Right hindlimb (tissue), 1 donor: ENCODE data around the gene DLX6.
A peak's percentile ranks its signal among the peaks of the same experiment; 100 is the strongest.

Experiments
- DNase-seq: peaks from one replicate; pipeline ENCODE4 v3.0.0-alpha.2; 2018

The DLX6 gene

DNA sequence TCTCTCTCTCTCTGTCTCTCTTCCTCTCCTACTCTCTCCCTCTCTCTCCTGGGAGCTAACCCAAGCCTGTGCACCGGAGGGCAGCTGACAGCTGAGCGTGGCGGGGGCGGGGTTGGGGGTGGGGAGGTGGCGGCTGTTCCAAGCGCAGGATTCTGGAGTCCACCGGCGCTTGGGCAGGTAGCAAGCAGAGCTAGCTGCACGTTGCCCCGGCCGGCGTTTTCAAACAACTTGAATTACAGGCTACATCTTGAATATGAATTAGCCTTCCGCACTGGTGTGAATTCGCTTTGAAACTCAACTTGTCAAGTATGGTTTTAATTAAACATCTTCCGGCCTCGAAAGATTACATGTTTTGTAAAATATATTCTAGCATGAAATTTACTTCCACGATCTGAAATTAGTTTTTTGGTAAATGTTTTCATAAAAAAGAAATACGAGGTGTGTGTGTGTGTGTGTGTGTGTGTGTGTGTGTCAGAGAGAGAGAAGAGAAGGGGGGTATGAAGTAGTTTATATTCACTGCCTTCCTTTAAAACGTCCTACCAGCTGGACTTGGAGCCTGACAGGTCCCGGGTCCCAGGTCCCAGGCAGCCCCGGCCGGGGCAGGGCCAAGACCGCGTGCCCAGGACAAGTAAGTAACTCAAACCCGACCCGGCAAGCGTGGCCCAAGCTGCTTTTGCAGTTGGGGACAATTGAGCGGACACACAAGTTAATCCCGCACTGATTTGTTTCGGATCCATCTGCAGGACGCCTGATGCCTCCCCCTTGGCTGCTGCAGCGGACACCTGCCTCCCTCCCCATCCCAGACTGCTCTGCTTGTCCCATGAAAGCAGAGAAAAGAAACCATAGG is 9.0 kb upstream of the DLX6 start:
- DNase-seq: no peak

DNA sequence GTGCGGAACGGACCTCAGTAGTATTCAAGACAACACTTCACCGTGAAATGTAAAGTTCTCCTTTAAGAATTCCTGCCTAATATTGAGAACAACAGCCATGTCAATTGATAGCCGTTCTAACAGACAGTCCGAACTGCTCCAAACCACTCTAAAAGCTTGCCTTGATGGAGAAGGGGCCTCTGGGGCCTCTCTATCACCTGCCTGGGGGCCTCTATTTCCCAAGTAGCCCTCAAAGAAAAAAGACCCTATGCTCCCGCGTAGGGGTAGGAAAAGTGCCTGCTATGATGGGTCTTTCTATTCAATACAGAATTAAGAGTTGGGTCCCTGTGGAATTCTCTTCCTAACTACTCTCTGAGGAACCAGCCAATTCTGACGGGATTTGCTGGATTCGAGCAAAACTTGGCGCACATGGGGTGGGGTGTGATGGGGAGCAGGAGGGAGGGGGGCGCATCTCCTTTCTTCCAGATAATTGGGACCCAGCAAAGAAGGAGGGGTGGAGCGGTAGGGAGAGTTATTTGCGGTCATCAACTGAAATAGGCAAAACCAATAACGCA is 8.3 kb upstream of the DLX6 start:
- DNase-seq: no peak

DNA sequence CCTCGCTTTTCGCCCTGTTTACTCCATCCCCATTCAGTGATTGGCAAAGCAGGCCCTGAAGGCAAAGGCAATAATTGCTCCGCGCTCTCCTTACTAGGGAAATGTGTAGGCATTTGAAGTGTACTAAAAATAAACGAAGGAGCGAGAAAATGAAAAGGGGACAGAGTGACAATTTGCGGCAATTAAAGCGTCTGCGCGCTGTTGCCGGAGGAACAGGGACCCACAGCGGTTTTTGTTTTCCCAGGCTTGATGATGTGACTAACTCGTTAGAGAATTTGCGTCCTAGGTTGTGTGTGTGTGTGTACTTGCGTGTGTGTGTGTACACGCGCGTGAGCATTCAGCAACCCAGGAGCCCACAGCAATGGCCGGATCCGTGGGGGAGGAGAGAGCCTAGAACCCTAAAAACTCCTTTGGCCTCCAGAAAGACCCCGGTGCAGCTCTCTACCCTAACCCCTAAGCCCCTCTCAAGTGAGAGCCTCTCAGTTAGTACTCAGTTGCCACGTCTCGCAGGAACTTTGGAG is 7.8 kb upstream of the DLX6 start:
- no peak for DNase-seq

DNA sequence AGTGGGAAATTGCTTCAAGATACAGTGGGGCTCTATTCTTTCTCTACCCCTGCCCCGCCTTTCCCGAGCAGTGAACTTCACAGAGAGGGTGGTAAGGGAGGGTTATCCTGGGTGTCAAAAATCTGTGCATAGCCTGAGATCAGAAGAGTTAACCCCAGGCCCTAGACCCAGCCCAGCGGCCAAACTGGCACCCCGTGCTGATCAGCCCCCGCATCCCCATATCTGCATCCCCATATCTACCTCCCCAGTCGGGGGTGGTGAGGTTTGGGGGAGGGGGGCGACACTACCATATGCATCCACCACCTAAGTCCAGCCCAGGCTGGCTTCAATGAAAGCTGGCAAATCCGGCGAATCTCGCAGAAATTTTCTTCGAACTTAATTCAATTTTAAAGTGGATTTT is 7.0 kb upstream of the DLX6 start:
- no peak for DNase-seq

DNA sequence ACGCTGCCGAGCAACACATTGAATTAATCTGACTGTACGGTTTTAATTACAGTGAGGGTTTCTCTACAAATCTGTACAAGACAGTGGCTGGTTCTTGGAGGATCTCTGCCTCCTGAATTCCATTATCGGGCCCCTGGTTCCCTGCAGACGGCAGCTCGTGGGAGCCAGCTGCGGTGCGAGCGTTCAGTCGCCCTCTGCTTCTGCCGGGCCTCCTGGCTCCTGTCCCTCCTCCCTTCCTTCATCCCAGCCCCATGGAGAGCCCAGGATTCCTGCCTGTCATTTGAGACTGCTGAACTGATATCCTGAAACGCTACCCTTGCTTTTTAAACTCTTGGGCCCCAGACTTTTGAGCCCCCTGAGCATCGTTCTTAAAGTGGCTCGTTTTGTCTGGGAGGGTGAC is 6.6 kb upstream of the DLX6 start:
- no peak for DNase-seq

DNA sequence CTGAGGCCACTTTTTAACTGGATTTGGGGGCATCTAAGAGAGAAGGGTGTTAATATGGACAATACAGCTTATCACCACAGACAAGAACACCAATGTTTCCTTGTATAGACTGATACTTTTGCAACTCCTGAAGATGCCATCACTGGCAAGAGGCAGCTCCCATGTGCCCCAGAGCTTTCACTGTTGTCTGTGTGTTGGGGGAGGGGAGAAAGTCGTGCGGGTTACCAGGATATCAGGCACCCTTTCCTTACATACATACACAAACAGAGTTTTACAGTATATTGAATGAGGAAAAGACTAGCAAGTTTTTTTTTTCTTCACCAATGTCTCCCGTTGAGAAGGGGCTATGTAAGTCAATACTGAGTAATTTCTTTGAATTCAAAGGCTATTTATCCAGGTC is 4.1 kb upstream of the DLX6 start:
- DNase-seq: no peak

DNA sequence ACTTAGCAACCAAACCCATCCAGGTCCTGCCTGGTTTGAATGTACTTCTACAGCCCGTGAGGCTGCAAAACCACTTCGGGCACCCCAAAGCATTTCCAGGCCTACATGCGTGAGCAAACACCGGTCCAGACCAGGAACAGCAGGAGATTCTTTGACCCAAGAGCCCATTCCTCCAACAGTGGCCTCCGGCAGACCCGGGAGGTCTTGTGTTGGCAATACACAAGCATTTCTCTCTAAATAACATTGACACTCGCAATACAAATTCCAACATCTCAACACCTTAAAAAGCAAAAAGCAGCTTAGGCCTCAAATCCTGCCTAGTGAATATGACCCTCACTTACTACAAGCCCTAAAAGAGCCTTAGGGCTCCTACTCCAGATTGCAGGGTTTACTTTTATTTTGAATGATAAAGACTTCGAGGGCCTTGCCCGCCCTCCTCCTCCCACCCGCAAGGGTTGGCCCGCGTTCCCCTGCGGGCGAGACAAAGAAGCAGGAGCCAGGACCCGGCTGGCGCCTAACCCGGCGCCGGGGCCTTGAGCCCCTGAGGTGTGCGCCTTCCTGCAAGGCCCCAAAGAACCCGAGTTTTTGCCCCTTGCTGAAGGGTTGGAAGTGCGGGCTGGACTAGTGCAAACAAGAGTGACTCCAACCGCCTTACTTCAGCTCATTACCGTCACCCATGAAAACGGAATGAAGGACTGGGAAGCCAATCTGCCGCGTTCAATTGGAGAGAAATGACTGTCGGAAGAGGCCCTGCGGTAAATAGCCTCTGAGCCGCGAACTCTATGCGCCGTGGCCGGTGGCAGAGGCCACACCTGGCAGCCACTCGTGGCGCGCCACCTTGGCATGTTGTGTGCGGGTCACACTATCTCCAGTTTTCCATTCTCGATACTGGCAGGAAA is 3.4 kb upstream of the DLX6 start:
- no peak for DNase-seq

DNA sequence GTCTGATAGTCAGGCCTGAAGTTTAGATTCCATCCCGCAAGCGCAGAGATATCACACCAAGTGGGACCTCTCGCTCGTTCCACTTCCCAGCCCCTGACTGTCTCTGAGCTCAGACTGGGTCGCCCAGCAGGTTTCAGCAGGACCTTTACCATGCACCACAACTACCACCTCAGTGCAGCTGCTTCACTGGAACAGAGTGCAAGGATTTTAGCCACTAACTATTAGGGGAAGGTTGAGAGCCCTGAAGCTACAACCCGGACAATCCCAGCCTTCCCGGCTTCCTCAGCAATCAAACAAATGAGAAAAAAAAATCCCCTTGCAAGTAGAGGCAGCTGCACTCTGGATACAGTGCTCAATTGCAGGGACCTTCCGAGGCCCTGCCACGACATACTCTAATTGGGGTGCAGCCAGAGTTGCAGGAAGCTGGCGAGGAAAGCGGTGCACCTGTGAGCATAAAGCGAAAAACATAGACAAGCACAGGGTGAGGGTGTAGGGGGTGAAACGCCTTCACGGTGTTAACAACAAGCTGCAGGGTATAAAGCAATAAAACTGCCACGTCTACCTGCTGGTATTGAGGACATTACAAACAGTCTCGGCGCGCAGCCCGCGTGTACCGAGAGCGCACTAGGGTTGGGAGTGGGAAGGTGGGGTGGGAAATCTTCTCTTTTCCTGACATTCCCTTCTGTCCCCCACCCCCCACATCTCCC is 2.6 kb upstream of the DLX6 start:
- DNase-seq: no peak

DNA sequence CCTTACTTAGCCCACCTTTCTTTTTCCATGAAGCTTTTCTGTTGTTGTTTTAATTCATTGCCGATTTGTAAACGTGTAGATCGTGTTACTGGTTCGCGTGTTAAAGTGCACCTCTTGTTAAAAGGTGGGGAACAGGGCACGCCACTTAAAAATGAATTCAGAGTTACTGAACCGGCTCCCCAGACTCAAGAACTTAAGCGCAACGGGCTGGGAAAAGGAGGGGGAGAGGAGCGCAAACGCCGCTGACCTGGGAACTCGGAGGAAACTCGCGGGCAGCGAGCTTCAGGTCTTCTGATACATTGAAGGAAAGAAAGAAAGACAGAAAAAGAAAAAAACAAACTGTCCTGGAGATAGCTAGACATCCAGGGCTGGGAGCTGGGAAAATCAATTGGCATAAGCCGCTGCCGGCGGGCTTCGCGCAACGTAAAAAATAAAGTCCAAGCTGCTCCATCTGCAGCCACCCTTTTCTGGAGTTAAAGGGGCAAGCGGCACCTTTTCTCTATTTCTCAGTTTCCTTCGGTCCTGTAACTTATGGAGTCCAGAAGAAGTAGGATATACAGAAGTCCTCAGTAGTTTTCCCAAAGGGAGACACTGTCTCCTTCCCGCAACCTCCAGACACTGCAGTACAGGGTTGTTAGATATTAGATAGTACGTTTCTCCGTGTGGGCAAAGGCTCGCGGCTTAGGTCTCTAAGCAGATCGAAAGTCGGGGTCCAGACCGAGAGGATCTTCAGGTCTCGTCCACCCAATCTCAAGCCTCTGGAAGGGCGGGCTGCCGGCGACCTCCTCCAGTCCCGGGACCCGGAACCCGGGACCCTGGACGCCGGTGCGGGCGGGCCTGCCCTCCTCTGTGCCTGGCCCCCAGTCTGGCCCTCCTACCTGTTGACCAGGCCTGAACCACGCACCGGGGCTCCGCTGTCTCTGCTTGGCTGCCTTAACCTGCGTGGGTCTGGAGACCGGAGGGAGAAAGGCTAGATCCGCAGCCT is 1.8 kb upstream of the DLX6 start:
- DNase-seq: no peak

DNA sequence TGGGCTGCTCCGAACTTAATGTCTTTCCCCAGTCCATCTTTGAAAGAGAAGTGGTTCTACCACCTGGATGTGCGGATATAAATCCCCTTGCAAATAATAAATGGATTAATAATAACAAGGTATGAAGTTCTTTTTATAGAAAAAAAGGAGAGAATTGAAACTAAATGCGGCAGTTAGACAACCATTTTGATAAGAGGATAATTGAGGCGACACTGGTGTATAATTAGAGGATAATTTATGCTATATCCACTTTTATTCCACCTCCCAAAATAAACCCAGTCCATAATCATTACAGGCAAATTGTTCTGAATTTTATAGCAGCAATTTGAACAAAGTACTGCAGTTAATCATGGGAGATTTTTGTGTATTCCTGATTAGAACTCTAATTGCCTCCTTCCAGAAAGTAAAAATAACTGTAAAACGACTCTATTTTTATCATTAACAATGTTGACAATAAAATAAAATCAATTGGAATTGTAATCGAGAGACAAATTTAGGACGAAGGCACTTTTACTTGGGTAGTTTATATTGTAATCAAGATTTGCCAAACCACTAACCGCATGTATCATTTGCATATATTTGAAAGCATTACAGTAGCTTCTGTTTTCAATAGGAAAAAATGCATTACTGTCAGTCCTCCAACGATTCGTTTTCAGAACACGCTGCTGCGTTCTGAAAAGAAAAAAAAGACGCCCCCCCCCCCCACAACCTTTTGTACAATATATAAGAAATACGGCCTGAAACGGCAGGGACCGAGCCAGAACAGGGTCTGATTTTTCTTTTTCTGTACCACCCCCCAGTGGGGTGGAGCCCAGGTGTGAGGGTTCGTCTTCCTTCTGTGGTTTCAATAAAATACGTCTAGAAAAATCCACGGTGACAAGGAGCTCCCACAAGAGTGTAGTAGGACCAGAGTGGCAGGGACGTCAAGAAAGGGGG is 838 bp upstream of the DLX6 start:
- no peak for DNase-seq

DNA sequence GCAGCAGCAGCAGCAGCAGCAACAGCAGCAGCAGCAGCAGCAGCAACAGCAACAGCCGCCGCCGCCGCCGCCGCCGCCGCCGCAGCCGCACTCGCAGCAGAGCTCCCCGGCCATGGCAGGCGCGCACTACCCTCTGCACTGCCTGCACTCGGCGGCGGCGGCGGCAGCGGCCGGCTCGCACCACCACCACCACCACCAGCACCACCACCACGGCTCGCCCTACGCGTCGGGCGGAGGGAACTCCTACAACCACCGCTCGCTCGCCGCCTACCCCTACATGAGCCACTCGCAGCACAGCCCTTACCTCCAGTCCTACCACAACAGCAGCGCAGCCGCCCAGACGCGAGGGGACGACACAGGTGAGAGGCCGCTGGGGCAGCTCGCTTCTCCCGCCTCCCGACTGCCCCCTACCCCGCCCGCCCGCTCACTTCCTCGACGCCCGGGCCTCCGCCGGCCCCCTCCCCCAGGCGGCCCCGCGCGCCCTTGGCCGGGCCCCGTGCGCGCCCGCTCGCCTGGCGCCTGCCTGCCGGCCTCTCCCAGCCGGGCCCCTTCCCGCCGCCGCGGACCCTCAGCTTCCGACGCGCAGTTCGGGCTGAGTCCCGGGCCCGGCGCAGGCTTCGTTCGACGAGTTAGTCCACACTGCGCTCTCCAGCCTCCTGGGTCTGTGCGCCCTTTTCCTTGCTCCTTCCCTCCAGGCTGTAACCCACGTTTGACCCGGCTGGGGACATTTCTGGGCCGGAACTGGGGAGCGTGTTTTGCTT is 882 bp downstream of the DLX6 start:
- peak; percentile 74 for DNase-seq

DNA sequence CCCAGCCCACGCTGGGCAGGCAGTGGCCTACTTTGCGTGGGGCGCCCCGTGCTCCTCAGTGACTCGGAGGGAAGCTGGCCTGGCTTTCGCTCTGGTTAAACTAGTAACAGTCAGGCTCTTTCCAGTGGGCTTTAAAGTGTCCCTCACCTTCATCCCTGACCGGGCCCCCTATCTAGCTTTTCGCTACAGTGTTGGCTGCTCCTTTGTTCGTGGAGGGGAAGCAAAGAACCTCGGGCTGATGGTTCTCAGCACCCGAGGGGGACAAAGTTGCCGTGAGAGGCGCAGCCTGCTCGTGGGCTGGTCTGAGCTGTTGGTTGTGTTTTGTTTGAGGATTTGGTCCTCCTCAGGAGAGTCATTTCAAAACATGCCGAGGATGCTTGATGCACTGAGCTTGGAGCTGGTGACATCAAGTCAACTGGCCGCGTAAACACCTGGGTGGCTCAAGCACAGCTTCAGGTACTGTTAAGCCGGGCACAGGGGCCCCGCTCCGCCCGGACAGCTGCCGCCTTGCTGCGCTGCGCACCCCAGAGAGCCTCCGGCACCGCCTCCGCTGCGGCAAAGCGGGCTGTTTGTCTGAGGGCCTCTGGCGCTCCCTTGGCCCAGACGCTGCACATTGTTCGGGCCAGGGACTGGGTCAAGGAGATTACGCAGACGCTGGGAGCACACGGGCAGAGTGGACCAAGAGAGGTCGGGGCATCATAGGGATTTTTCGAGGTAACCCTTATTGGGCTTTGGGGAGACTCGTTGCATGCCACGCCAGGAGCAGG is 1.6 kb downstream of the DLX6 start:
- no peak for DNase-seq

DNA sequence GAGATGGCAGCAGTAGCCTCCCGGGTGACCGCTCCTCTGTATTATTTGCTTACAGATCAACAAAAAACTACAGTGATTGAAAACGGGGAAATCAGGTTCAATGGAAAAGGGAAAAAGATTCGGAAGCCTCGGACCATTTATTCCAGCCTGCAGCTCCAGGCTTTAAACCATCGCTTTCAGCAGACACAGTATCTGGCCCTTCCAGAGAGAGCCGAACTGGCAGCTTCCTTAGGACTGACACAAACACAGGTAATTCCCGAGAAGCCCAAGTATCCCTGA is 2.2 kb downstream of the DLX6 start:
- no peak for DNase-seq

DNA sequence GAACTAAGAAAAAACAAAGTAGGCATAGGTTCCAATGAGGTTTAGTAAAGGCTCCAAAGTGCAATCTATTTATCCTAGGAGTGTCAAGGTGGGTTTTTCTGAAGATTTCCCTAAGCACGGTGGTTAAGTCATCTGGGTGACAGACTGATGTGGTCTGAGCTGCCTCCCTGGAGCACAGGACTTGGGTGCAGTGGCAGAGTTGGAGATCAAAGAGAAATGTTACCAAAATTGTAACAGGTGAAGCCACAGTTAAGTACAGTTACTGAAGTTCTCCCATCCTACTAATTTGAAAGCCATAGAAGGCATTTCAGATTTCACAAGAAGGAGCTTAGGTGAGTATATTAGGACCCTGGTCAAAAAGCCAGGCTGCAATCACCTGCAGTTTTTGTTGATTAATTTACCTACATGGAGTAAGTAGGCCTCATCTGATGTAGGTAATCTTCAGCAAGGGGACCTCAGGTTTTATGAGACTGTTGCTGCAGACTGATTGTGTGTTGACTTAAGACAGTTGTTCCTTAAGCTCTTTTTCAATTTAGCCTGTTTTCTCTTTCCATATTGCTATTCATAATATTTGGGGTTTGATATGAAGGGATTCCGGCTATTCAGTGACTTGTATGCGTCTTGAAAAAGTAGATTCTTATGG is 3.0 kb downstream of the DLX6 start:
- no peak for DNase-seq

DNA sequence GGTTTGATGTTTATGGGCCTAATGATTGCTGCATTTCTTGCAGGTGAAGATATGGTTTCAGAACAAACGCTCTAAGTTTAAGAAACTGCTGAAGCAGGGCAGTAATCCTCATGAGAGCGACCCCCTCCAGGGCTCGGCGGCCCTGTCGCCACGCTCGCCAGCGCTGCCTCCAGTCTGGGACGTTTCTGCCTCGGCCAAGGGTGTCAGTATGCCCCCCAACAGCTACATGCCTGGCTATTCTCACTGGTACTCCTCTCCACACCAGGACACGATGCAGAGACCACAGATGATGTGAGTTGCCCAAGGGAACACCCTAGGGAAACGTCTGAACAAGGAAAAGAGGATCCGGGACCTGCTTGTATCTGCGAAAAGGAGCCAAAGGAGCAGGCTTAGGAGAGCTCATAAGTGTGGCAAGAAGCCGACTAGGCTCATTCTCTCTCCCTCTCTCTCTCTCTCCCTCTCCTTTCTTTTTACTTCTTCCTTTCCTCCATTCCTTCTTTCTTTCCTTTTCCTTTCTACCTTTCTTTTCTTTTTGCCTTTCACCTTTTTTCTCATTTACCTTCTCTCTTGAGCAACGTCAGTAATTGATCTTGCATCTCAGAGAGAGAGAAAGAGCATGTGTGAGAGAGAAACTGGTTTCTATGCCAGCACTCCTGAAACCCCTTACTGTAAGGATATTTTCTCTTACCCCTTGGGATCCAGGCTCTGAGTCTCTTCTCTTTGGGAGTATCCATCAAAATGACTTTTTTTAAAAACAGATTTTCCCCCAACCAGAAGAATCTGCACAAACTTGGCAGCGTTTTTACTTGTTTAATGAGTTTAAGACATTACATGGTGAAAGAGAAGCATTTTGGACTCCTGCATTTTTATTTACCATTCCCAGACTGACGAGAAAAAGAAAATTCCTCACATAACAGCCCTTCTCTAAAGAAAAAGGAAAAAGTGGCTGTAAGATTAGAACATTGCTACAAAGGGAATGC is 4.7 kb downstream of the DLX6 start:
- no peak for DNase-seq

DNA sequence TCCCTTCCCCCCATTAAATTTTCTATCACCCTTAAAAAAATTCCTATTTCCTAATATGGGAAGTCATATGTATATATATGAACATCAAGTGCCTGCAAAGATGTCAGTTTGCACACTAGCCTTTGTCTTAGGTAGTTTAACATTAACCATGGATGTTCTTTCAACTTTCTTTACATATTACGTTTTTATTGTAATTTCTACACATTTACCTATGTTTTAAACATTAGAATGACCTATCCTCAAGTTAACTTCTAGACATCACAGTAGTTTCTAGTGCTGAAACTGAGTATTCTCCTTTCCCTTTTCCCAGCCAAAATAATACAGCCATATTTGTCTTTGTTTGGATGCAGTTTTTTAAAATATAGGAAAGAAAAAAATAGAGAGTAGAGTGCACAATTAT is 5.8 kb downstream of the DLX6 start:
- no peak for DNase-seq
